ENCODE measurements around the gene SLC35A3.
"Not testable (repeated sequence)": the region's sequence is repeated elsewhere in the genome, so short reads cannot be mapped to it uniquely, and the experiment has no call there.

The SLC35A3 gene

DNA sequence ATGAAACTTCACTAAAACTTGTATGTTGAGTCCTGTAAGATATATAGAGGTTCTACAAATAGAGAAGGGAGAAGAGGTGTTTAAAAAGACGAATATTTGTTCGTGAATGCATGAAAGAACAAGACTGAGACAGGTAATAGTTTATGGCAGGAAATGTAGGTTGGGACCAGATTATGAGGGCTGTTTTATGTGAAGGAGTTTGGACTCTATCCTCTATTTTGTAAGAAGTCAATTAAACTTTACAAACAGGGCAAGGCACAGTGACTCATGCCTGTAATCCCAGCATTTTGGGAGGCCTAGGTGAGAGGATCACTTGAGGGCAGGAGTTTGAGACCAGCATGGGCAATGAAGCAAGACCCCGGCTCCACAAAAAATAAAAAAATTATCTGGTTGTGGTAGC is 5.7 kb downstream of the SLC35A3 start:
- H3K4me3 ChIP-seq (ENCODE audit: low read depth in 1 of 2, low read length in 2 of 2), result no peak overlapping the region
- H3K27ac ChIP-seq (ENCODE audit: low read length), result no peak overlapping the region
- H3K4me1 ChIP-seq (ENCODE audit: control insufficient read depth in 1 of 2, insufficient read depth in 2 of 2, low read length in 2 of 2), result peaks cover 0 to 6% of the 10 kb centered on the region in 2 donors
- H3K27me3 ChIP-seq (ENCODE audit: low read depth, low read length), result no peaks in the 10 kb centered on the region
- H3K9me3 ChIP-seq (ENCODE audit: control insufficient read depth in 1 of 2, low read length in 2 of 2), result no peaks in the 10 kb centered on the region
- peaks cover 7 to 14% of the 10 kb centered on the region in 2 donors for H3K36me3 ChIP-seq (ENCODE audit: control insufficient read depth in 1 of 2, insufficient read depth in 2 of 2, low read length in 2 of 2)

DNA sequence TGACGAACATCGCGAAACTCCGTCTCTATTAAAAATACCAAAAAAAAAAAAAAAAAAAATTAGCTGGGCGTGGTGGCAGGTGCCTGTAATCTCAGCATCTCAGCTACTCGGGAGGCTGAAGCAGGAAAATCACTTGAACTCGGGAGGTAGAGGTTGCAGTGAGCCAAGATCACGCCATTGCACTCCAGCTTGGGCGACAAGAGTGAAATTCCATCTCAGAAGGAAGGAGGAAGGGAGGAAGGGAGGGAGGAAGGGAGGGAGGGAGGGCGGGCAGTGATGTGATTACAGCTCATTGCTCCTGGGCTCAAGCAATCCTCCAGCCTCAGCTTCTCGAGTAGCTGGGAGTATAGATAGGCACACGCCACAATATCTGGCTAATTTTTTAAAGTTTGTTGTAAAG is 7.5 kb downstream of the SLC35A3 start:
- H3K27ac ChIP-seq (ENCODE audit: low read length); H3K4me3 ChIP-seq (ENCODE audit: low read depth in 1 of 2, low read length in 2 of 2); H3K27me3 ChIP-seq (ENCODE audit: low read depth, low read length); H3K9me3 ChIP-seq (ENCODE audit: control insufficient read depth in 1 of 2, low read length in 2 of 2); H3K4me1 ChIP-seq (ENCODE audit: control insufficient read depth in 1 of 2, insufficient read depth in 2 of 2, low read length in 2 of 2): not testable (repeated sequence)
- peaks cover 7 to 14% of the 10 kb centered on the region in 2 donors for H3K36me3 ChIP-seq (ENCODE audit: control insufficient read depth in 1 of 2, insufficient read depth in 2 of 2, low read length in 2 of 2)

DNA sequence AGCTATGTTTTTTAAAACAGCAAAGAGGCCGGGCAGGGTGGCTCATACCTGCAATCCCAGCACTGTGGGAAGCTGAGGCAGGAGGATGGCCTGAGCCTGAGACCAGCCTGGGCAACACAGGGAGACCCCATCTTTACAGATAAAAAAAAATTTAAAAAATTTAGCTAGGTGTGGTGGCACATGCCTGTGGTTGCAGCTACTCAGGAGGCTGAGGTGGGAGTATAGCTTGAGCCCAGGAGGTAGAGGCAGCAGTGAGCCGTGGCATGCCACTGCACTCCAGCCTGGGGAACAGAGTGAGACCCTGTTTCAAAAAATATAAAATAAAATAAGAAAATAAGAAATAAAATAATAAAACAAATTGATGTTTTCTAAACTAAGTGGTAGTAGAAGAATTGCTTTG is 8.4 kb downstream of the SLC35A3 start:
- Histone ChIP-seq H3K4me1 (ENCODE audit: control insufficient read depth in 1 of 2, insufficient read depth in 2 of 2, low read length in 2 of 2) (no peaks in the 10 kb centered on the region), H3K36me3 (ENCODE audit: control insufficient read depth in 1 of 2, insufficient read depth in 2 of 2, low read length in 2 of 2) (peaks cover 7 to 14% of the 10 kb centered on the region in 2 donors), H3K27ac (ENCODE audit: low read length) (no peak overlapping the region)

DNA sequence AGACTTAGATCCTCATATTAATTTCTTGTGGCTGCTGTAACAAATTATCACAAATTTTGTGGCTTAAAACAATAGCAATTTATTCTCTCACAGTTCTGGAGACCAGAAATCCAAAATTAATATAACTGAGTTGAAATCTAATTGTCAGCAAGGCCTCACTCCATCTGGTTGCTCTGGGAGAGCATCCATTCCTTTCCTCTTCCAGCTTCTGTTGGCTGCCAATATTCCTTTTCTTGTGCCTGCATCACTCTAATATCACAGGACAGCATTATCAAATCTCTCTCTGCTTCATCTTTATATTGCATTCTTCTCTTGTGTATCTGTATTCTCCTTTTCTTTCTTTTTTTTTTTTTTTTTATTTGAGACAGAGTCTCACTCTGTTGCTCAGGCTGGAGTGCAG is 9.3 kb downstream of the SLC35A3 start:
- H3K9me3 ChIP-seq (ENCODE audit: control insufficient read depth in 1 of 2, low read length in 2 of 2), result no peaks in the 10 kb centered on the region
- no peaks in the 10 kb centered on the region for H3K27me3 ChIP-seq (ENCODE audit: low read depth, low read length)
- no peak overlapping the region for H3K4me3 ChIP-seq (ENCODE audit: low read depth in 1 of 2, low read length in 2 of 2)
- no peak overlapping the region for H3K27ac ChIP-seq (ENCODE audit: low read length)
- H3K4me1 ChIP-seq (ENCODE audit: control insufficient read depth in 1 of 2, insufficient read depth in 2 of 2, low read length in 2 of 2), result no peaks in the 10 kb centered on the region
- H3K36me3 ChIP-seq (ENCODE audit: control insufficient read depth in 1 of 2, insufficient read depth in 2 of 2, low read length in 2 of 2), result peaks cover 7 to 14% of the 10 kb centered on the region in 2 donors

More for the DNA sequence above, 8.4 kb downstream of the SLC35A3 start:
- H3K9me3 ChIP-seq (ENCODE audit: control insufficient read depth in 1 of 2, low read length in 2 of 2), result no peaks in the 10 kb centered on the region
- no peak overlapping the region for H3K4me3 ChIP-seq (ENCODE audit: low read depth in 1 of 2, low read length in 2 of 2)
- no peaks in the 10 kb centered on the region for H3K27me3 ChIP-seq (ENCODE audit: low read depth, low read length)

DNA sequence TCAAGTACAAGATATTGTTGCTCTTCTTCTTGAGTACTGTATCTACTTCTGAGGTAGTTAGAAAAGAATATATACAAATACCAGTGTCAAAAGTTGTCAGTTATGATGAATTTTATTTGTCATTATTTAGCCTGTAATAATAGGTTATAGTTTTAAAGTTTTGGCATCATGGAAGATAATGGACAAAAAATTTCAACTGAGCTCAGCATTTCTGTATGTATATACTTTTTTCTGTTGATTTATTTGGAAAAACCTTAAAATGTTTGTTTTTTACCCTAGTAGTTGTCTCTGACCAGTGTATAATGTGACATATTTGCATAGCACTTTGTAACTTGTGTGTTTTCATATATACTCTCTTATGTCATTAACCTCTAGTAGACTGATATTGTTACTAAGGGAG is 11.1 kb downstream of the SLC35A3 start:
- Histone ChIP-seq H3K27me3 (ENCODE audit: low read depth, low read length) (no peaks in the 10 kb centered on the region), H3K4me3 (ENCODE audit: low read depth in 1 of 2, low read length in 2 of 2) (no peak overlapping the region), H3K9me3 (ENCODE audit: control insufficient read depth in 1 of 2, low read length in 2 of 2) (no peaks in the 10 kb centered on the region), H3K27ac (ENCODE audit: low read length) (no peak overlapping the region), H3K4me1 (ENCODE audit: control insufficient read depth in 1 of 2, insufficient read depth in 2 of 2, low read length in 2 of 2) (no peaks in the 10 kb centered on the region), H3K36me3 (ENCODE audit: control insufficient read depth in 1 of 2, insufficient read depth in 2 of 2, low read length in 2 of 2) (peaks cover 0 to 7% of the 10 kb centered on the region in 2 donors)

DNA sequence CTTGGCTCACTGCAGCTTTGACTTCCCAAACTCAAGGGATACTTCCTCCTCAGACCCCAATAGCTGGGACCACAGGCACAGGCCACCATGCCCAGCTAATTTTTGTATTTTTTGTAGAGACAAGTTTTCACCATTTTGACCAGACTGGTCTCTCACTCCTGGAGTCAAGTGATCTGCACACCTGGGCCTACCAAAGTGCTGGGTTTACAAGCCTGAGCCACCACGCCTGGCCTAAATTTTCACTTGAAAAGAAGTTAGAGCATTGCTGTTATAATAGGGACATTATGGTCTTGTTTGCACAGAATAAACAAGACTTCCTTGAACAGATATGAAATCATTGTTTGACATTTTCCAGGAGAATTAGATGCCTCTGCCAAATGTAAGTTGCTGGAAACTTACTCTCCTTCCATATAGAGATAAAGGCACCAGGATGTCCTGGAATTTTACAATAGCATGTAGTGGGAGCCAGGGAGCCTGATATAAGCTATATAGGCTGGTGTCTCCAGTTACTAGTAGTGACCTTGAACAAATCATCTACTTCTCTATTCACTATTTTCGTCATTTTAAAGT is 16.9 kb downstream of the SLC35A3 start:
- Histone ChIP-seq H3K4me3 (ENCODE audit: low read depth in 1 of 2, low read length in 2 of 2) (no peak overlapping the region), H3K4me1 (ENCODE audit: control insufficient read depth in 1 of 2, insufficient read depth in 2 of 2, low read length in 2 of 2) (peaks cover 0 to 5% of the 10 kb centered on the region in 2 donors), H3K27ac (ENCODE audit: low read length) (no peak overlapping the region)

DNA sequence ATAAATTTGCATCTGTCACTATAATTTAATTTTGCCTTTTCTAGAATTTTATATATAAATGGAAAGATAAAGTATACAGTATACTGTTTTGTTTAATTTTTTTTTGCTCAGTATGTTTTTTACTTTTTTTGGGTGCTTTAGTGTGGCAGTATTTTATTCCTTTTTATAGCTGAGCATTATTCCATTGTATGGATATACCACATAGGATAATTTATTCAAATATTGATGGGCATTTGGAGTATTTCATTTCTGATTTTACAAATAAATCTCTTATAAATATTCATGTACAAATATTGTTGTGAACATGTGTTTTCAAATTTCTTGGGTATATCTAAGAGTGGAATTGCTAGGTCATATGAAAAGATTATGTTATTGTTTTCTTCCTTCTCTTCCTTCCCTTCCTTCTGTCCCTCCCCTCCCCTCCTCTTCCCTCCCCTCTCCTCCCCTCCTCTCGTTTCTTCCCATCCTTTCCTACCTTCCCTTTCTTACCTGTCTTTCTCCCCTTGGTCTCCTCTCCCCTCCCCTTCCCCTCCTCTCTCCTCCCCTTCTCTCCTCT is 18.5 kb downstream of the SLC35A3 start:
- no peak overlapping the region for H3K27ac ChIP-seq (ENCODE audit: low read length)
- peaks cover 0 to 5% of the 10 kb centered on the region in 2 donors for H3K4me1 ChIP-seq (ENCODE audit: control insufficient read depth in 1 of 2, insufficient read depth in 2 of 2, low read length in 2 of 2)
- H3K36me3 ChIP-seq (ENCODE audit: control insufficient read depth in 1 of 2, insufficient read depth in 2 of 2, low read length in 2 of 2), result peaks cover 0 to 13% of the 10 kb centered on the region in 2 donors
- no peak overlapping the region for H3K4me3 ChIP-seq (ENCODE audit: low read depth in 1 of 2, low read length in 2 of 2)
- peaks cover 0 to 10% of the 10 kb centered on the region in 2 donors for H3K9me3 ChIP-seq (ENCODE audit: control insufficient read depth in 1 of 2, low read length in 2 of 2)
- H3K27me3 ChIP-seq (ENCODE audit: low read depth, low read length), result no peaks in the 10 kb centered on the region

More for the DNA sequence above, 16.9 kb downstream of the SLC35A3 start:
- no peaks in the 10 kb centered on the region for H3K27me3 ChIP-seq (ENCODE audit: low read depth, low read length)
- H3K9me3 ChIP-seq (ENCODE audit: control insufficient read depth in 1 of 2, low read length in 2 of 2), result peaks cover 0 to 7% of the 10 kb centered on the region in 2 donors
- peaks cover 0 to 10% of the 10 kb centered on the region in 2 donors for H3K36me3 ChIP-seq (ENCODE audit: control insufficient read depth in 1 of 2, insufficient read depth in 2 of 2, low read length in 2 of 2)

DNA sequence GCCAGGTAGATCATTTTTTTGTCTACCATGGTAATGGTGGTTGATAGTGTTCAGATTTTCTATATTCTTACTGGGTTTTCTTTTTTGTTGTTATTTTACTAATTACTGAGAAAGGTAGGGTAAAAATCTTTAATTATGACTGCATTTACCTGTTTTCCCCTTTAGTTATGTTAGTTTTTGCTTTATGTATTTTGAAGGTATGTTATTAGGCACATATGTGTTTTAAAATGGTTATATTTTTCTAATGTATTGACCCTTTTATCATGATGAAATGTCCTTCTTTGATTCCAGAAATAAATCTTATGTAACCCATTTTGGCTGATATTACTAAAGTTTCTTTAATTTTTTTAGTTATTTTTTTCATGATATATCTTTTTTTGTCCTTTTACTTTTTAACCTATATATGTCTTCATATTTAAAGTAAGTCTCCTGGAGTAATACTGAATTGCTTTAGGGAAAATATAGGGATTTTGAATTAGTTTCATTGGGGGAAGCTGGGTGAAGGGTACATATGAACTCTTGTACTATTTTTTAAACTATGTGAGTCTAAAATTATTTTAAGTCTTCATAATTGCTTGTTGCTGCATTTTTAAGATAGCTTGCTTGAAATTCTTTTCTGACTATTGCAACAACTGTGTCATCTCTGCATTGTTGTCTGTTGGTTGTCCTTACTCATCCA is 22.4 kb downstream of the SLC35A3 start:
- peaks cover 0 to 10% of the 10 kb centered on the region in 2 donors for H3K9me3 ChIP-seq (ENCODE audit: control insufficient read depth in 1 of 2, low read length in 2 of 2)
- H3K27me3 ChIP-seq (ENCODE audit: low read depth, low read length), result no peaks in the 10 kb centered on the region
- H3K4me1 ChIP-seq (ENCODE audit: control insufficient read depth in 1 of 2, insufficient read depth in 2 of 2, low read length in 2 of 2), result no peaks in the 10 kb centered on the region
- no peak overlapping the region for H3K4me3 ChIP-seq (ENCODE audit: low read depth in 1 of 2, low read length in 2 of 2)
- H3K36me3 ChIP-seq (ENCODE audit: control insufficient read depth in 1 of 2, insufficient read depth in 2 of 2, low read length in 2 of 2), result peaks cover 4 to 13% of the 10 kb centered on the region in 2 donors
- H3K27ac ChIP-seq (ENCODE audit: low read length), result no peak overlapping the region

DNA sequence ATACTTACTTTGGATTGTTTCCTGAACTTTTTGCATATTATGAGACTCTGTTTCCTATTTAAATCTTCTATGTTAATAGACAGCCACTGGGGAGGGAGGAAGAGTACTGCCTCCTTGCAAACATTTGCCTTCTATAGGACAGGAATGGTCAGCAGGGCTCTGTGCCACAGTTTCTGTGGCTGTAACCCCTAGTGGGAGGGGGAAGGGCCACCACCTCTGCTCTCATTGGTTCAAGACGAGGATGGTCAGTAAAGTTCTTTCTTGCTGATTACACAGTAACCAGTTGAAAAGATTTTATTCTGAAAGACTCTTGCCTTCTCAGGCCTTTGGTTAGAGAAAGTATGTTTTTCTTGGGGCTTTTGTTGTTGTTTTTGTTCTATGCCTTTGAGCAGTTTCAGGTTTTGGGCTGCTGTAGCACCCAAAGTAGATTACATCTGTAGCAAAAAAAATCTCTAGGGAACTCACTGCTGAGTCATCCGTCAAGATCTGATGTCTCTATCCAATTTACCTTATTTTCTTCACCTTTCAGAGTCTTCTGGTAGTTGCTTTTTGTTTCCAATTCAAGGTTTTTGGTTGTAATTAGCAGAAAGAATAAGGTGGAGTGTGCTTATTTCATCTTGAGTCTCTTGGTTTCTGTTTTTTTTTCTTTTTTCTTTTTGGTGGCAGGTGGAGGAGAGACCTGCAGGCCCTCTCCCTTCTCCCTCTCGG is 23.1 kb downstream of the SLC35A3 start:
- Histone ChIP-seq H3K36me3 (ENCODE audit: control insufficient read depth in 1 of 2, insufficient read depth in 2 of 2, low read length in 2 of 2) (peaks cover 4 to 13% of the 10 kb centered on the region in 2 donors), H3K4me1 (ENCODE audit: control insufficient read depth in 1 of 2, insufficient read depth in 2 of 2, low read length in 2 of 2) (no peaks in the 10 kb centered on the region), H3K27me3 (ENCODE audit: low read depth, low read length) (no peaks in the 10 kb centered on the region), H3K27ac (ENCODE audit: low read length) (no peak overlapping the region), H3K4me3 (ENCODE audit: low read depth in 1 of 2, low read length in 2 of 2) (no peak overlapping the region), H3K9me3 (ENCODE audit: control insufficient read depth in 1 of 2, low read length in 2 of 2) (peaks cover 0 to 10% of the 10 kb centered on the region in 2 donors)

DNA sequence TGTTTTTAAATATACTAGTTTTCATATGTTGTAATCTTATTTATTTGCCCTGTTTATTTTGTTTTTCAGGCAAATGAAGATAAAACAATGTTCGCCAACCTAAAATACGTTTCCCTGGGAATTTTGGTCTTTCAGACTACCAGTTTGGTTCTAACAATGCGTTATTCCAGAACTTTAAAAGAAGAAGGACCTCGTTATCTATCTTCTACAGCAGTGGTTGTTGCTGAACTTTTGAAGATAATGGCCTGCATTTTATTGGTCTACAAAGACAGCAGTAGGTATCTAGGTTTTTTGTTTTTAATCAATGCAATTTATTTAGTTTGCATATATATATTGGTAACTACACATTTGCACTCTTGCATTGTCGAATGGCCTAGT is 23.7 kb downstream of the SLC35A3 start:
- H3K9me3 ChIP-seq (ENCODE audit: control insufficient read depth in 1 of 2, low read length in 2 of 2), result peaks cover 0 to 10% of the 10 kb centered on the region in 2 donors
- no peak overlapping the region for H3K4me3 ChIP-seq (ENCODE audit: low read depth in 1 of 2, low read length in 2 of 2)
- no peak overlapping the region for H3K27ac ChIP-seq (ENCODE audit: low read length)
- peaks cover 4 to 13% of the 10 kb centered on the region in 2 donors for H3K36me3 ChIP-seq (ENCODE audit: control insufficient read depth in 1 of 2, insufficient read depth in 2 of 2, low read length in 2 of 2)
- no peaks in the 10 kb centered on the region for H3K4me1 ChIP-seq (ENCODE audit: control insufficient read depth in 1 of 2, insufficient read depth in 2 of 2, low read length in 2 of 2)
- no peaks in the 10 kb centered on the region for H3K27me3 ChIP-seq (ENCODE audit: low read depth, low read length)

DNA sequence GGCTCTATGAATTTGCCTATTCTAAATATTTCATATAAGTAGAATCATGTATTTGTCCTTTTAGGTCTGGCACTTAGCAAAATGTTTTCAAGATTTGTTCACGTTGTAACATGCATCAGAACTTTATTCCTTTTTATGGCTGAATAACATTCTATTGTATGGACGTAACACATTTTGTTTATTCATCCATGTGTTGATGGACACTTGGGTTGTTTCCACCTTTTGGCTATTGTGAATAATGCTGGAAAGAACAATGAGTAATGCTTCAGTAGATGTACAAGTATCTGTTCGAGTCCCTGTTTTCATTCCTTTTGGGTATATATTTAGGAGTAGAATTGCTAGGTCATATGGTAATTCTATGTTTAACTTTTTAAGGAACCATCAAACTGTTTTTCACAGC is 24.7 kb downstream of the SLC35A3 start:
- Histone ChIP-seq H3K27me3 (ENCODE audit: low read depth, low read length) (no peaks in the 10 kb centered on the region), H3K4me1 (ENCODE audit: control insufficient read depth in 1 of 2, insufficient read depth in 2 of 2, low read length in 2 of 2) (no peaks in the 10 kb centered on the region), H3K36me3 (ENCODE audit: control insufficient read depth in 1 of 2, insufficient read depth in 2 of 2, low read length in 2 of 2) (peaks cover 4 to 13% of the 10 kb centered on the region in 2 donors)

More for the DNA sequence above, 24.7 kb downstream of the SLC35A3 start:
- H3K27ac ChIP-seq (ENCODE audit: low read length), result no peak overlapping the region
- no peak overlapping the region for H3K4me3 ChIP-seq (ENCODE audit: low read depth in 1 of 2, low read length in 2 of 2)
- peaks cover 0 to 10% of the 10 kb centered on the region in 2 donors for H3K9me3 ChIP-seq (ENCODE audit: control insufficient read depth in 1 of 2, low read length in 2 of 2)
